Ishikawa (cell line): ENCODE measurements around the gene ABCB9.

Experiments
- CEBPB ChIP-seq: IDR thresholded peaks from 2 replicates; pipeline ENCODE4 v1.6.1; 2012
- CREB1 ChIP-seq: IDR thresholded peaks from 2 replicates; pipeline ENCODE4 v1.6.1; 2012; ENCODE audit warnings: low read depth
- EGR1 ChIP-seq: IDR thresholded peaks from 2 replicates; pipeline ENCODE4 v1.6.1; 2012
- EP300 ChIP-seq: IDR thresholded peaks from 2 replicates; pipeline ENCODE4 v1.6.1; 2012; ENCODE audit warnings: borderline replicate concordance
- FOXM1 ChIP-seq: IDR thresholded peaks from 2 replicates; pipeline ENCODE4 v1.6.1; 2012; ENCODE audit warnings: low read depth, borderline replicate concordance
- NFIC ChIP-seq: IDR thresholded peaks from 2 replicates; pipeline ENCODE4 v1.6.1; 2012
- RAD21 ChIP-seq: IDR thresholded peaks from 2 replicates; pipeline ENCODE4 v1.6.1; 2012; ENCODE audit warnings: low read depth
- TAF1 ChIP-seq: IDR thresholded peaks from 2 replicates; pipeline ENCODE4 v1.6.1; 2012; ENCODE audit warnings: low read depth, mild to moderate bottlenecking
- TCF12 ChIP-seq: IDR thresholded peaks from 2 replicates; pipeline ENCODE4 v1.6.1; 2012; ENCODE audit warnings: low read depth
- TEAD4 ChIP-seq: IDR thresholded peaks from 2 replicates; pipeline ENCODE4 v1.6.1; 2012
- YY1 ChIP-seq: IDR thresholded peaks from 2 replicates; pipeline ENCODE4 v1.6.1; 2012; ENCODE audit warnings: low read depth
- ZBTB7A ChIP-seq: IDR thresholded peaks from 2 replicates; pipeline ENCODE4 v1.6.1; 2012; ENCODE audit warnings: low read depth
- TF ChIP-seq, protein P1 (sequence below): IDR thresholded peaks from 2 replicates; pipeline ENCODE4 v1.6.1; 2012; ENCODE audit warnings: low read depth, mild to moderate bottlenecking
- TF ChIP-seq, protein P2 (sequence below): IDR thresholded peaks from 2 replicates; pipeline ENCODE4 v1.6.1; 2012
- TF ChIP-seq, protein P3 (sequence below): IDR thresholded peaks from 2 replicates; pipeline ENCODE4 v1.6.1; 2012

ABCB9 gene

DNA sequence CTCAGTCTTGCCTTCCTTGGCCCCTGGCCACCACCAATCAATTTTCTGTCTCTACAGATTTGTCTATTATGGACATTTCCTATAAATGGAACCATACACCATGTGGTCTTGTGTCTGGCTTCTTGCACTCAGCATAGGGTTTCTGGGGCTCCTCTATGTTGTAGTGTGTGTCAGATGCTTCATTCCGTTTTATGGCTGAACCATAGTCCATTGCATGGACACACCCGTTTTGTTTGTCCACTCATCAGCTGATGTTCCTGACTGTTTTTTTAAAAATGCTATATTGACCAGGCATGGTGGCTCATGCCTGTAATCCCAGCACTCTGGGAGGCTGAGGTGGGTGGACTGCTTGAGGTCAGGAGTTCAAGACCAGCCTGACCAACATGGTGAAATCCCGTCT is 35.2 kb upstream of the ABCB9 start:
- TF ChIP-seq, protein P1, sequence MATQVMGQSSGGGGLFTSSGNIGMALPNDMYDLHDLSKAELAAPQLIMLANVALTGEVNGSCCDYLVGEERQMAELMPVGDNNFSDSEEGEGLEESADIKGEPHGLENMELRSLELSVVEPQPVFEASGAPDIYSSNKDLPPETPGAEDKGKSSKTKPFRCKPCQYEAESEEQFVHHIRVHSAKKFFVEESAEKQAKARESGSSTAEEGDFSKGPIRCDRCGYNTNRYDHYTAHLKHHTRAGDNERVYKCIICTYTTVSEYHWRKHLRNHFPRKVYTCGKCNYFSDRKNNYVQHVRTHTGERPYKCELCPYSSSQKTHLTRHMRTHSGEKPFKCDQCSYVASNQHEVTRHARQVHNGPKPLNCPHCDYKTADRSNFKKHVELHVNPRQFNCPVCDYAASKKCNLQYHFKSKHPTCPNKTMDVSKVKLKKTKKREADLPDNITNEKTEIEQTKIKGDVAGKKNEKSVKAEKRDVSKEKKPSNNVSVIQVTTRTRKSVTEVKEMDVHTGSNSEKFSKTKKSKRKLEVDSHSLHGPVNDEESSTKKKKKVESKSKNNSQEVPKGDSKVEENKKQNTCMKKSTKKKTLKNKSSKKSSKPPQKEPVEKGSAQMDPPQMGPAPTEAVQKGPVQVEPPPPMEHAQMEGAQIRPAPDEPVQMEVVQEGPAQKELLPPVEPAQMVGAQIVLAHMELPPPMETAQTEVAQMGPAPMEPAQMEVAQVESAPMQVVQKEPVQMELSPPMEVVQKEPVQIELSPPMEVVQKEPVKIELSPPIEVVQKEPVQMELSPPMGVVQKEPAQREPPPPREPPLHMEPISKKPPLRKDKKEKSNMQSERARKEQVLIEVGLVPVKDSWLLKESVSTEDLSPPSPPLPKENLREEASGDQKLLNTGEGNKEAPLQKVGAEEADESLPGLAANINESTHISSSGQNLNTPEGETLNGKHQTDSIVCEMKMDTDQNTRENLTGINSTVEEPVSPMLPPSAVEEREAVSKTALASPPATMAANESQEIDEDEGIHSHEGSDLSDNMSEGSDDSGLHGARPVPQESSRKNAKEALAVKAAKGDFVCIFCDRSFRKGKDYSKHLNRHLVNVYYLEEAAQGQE: no peak
- TF ChIP-seq, protein P2, sequence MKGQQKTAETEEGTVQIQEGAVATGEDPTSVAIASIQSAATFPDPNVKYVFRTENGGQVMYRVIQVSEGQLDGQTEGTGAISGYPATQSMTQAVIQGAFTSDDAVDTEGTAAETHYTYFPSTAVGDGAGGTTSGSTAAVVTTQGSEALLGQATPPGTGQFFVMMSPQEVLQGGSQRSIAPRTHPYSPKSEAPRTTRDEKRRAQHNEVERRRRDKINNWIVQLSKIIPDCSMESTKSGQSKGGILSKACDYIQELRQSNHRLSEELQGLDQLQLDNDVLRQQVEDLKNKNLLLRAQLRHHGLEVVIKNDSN: no peak
- TF ChIP-seq YY1: no peak
- TF ChIP-seq CREB1: no peak
- TF ChIP-seq CEBPB: no peak
- no peak for TF ChIP-seq ZBTB7A
- TF ChIP-seq EP300: no peak
- TF ChIP-seq, protein P3, sequence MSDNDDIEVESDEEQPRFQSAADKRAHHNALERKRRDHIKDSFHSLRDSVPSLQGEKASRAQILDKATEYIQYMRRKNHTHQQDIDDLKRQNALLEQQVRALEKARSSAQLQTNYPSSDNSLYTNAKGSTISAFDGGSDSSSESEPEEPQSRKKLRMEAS: no peak
- no peak for TF ChIP-seq TCF12
- no peak for TF ChIP-seq NFIC

DNA sequence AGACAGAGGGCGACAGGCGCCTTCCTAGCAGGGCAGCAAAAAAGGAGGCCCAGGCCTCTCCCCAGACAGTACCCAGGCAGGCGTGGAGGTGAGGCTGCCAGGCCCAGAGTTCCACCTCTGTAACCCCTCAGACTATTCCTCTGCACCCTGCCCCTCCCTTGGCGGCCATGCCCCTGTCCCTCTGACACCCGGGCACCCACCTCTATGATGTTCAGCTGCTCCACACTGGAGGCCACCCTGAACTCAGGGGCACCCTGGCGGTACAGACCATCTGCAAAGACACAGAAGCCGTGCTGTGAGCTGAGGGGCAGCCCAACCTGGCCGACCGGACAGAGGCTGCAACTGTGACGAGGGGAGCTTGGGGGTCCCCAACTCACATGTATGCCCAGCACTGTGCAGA is 34.3 kb upstream of the ABCB9 start:
- TF ChIP-seq EP300: no peak
- no peak for TF ChIP-seq ZBTB7A
- TF ChIP-seq NFIC: no peak
- TF ChIP-seq RAD21: no peak
- TF ChIP-seq YY1: no peak
- TF ChIP-seq, protein P1: no peak
- no peak for TF ChIP-seq EGR1
- TF ChIP-seq, protein P3: no peak
- no peak for TF ChIP-seq TCF12
- TF ChIP-seq, protein P2: no peak
- no peak for TF ChIP-seq TEAD4
- TF ChIP-seq CREB1: no peak
- TF ChIP-seq FOXM1: no peak
- no peak for TF ChIP-seq TAF1
- TF ChIP-seq CEBPB: no peak

DNA sequence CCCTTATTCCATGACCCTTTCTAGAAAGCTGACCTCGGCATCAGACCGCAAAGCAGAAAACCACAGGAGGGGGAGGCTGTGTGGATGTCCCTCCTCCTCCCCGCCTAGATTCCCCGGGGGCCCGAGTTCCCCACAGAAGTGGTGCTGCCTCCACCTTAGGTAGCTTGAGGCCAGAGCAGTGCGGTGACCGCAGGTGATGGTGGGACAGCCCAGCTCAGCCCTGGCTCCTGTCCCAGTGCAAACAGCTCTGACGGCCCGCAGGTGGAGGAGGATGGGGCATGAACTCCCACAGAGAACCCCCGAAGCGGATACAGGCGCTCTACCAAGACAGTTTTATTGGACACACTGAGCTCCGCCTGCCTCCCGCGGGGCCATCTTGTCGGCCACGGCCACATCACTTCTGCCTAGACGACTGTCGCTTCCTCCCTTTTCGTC is 33.7 kb upstream of the ABCB9 start:
- TF ChIP-seq, protein P1: no peak
- TF ChIP-seq FOXM1 (no peak), CEBPB (no peak), CREB1 (no peak), EGR1 (no peak), TEAD4 (no peak), EP300 (no peak), NFIC (no peak), TAF1 (no peak), TCF12 (no peak), ZBTB7A (no peak), RAD21 (no peak)
- TF ChIP-seq, protein P3: no peak

DNA sequence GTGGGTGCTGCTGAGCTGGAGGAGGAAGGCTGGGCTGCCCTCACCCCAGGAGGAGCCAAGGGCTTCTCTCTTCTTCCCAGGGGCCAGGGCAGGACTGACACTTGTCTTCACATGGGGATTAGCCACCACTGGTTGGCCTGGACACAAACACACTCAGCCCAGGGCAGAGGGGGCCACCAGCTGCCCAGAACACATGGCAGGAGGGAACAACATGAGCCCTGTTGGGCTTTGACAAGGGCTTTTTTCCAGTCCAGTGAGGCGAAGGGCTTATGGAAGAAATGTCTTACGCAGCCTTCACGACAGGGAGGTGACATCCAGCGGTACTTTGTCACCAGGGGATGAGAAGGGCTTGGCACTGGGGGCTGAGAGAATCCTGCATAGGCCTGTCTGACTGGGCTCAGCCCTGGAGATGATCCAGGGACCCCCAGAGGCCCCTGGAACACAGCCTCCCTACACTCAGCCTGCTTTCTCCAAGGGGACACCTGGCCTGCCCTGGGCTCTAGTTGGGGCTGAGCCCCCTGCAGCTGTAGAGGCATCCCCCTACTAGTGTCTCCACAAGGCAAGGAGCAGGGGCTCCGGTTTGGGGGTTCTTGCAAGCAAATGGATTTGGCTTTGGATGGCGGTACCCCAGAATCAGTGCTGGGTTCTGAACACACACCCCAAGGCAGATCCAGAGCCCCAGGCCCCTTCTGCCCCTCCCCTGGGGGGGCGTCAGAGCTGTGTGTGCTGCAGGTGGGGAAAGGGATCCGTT is 33.1 kb upstream of the ABCB9 start:
- TF ChIP-seq, protein P2: no peak
- TF ChIP-seq TCF12: no peak
- TF ChIP-seq FOXM1: no peak
- TF ChIP-seq RAD21: no peak
- no peak for TF ChIP-seq CREB1
- no peak for TF ChIP-seq NFIC
- TF ChIP-seq EP300: no peak
- TF ChIP-seq, protein P3: no peak
